Adrenal gland (tissue), 5 donors: ENCODE data around the gene SF3A1.

Experiments used
- POLR2A ChIP-seq, 2 donors: fragments of 450-650 bp; IDR thresholded peaks; one replicate each; pipeline ENCODE4 v1.6.1; 2017; ENCODE audit warnings: antibody characterized with exemption in 2 of 2, mild to moderate bottlenecking in 2 of 2, moderate library complexity in 1 of 2
- TF ChIP-seq, protein P1 (sequence below), 6 experiments: fragments of 450-650 bp in 4 of 6; fragments of 200-600 bp in 2 of 6; sonication (generic) in 1 of 6; IDR thresholded peaks; 1 replicate in 5 of 6; 2 replicates in 1 of 6; pipeline versions ENCODE4 v1.5.1 to v1.8.0; 2016 to 2021; ENCODE audit warnings: antibody characterized with exemption in 6 of 6, mild to moderate bottlenecking in 2 of 6, moderate library complexity in 1 of 6
- donor health status: DM: no; HTN: no; CAD: no.

DNA sequence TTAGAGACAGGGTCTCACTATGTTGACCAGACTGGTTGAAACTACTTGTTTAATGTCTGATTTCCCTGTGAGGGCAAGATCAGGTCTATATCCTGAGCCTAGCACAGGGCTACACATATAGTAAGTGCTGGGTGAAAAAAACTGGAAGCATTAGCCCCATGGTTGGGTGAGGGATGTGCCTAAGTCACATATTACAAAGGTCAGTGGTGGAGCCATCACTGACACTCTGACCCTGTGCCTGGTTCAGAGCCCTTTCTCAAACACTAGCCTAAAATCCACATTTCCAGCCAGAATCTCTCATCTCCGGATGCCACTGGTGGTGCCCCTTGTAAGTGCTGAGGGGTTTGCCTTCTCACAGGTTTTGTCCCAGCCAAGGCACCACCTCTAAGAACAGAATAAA, 38.9 kb downstream of the SF3A1 start:
- TF ChIP-seq, protein P1, sequence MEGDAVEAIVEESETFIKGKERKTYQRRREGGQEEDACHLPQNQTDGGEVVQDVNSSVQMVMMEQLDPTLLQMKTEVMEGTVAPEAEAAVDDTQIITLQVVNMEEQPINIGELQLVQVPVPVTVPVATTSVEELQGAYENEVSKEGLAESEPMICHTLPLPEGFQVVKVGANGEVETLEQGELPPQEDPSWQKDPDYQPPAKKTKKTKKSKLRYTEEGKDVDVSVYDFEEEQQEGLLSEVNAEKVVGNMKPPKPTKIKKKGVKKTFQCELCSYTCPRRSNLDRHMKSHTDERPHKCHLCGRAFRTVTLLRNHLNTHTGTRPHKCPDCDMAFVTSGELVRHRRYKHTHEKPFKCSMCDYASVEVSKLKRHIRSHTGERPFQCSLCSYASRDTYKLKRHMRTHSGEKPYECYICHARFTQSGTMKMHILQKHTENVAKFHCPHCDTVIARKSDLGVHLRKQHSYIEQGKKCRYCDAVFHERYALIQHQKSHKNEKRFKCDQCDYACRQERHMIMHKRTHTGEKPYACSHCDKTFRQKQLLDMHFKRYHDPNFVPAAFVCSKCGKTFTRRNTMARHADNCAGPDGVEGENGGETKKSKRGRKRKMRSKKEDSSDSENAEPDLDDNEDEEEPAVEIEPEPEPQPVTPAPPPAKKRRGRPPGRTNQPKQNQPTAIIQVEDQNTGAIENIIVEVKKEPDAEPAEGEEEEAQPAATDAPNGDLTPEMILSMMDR (IDR thresholded peaks at IDR 0.05), result no peak
- TF ChIP-seq POLR2A (IDR thresholded peaks at IDR 0.05), result no peak
